ENCODE results near the gene SLC23A3.
A peak's percentile ranks its signal among the peaks of the same experiment; 100 is the strongest.

The SLC23A3 gene

GRCh38 chr2:219169930-219170654 is at the start of gene SLC23A3:
Gene SLC23A3 (minus strand): TSS chr2:219170029. CDS start chr2:219169984, 45 bp downstream.
- DNase-seq: no peak

DNA sequence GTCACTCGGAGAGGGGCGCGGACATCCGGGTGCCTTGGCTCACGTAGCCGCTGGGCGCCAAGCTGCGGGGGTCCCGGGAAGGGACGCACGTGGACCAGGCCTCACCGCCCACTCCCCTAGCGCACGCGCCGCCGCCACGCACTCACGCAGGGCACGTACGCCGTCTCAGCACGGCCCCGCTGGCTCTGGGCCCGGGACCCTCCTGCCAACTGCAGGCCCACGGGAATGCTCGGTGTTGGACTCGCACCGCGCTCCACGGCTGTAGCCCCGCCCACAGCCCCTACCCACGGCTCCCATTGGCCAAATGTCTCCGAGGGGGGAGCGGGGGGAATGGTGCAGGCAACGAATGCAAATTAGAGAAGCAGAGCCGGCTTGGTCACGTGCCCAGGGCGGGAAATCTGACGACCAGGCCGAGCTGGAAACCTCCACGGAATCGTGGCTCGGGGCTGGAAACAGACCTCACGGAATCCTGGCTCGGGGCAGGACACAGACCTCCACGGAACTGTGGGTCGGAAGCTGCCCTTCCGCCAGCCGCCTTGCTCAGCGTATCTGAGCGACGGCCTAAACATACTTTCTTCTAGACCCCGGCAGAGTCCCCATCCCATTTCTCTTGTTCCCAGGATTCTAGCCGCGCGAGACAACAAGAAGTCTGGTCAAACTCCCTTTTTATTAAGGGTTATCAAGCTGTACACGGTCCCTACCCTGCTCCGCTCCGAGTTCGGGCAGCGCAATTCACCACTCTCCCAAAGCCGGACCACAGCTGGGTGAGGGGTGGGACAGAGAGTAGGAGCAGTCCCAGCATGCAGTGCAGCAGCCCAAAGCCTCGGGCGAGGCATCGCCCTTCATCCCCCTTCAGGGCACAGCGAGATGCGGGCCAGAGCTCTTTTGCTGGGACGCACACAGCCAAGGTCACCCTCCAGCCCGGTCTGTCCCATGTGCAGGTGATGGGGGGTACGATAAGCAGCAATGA is 49.2 kb upstream of the SLC23A3 start, which contains the start of gene ABCB6:
TSS of gene ABCB6 (minus strand) at position 227 of the 970 bp plus-strand sequence. CDS start 285 bp downstream, outside the sequence.
- DNase-seq: peak; percentile 96

GRCh38 chr2:219218217-219218731 is 48.4 kb upstream of the SLC23A3 start:
- no peak for DNase-seq

DNA sequence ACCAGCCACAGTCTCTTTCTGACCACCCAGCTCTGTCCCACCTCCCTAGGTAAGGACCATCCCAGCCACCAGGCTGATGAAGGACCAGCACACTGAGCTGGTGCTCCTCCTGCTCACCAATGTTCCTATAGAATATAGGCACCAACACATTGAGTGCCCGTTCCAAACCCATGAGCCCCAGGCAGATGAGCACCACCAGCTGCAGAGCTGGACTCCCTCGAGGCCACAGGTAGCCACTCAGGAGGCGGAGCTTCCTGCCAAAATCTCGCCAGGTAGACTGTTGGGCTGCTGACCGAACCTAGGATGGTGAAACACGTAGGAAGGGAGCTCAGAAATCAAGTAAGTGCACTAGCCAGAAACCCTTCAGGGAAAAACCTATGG is 46.7 kb upstream of the SLC23A3 start:
- DNase-seq: no peak

DNA sequence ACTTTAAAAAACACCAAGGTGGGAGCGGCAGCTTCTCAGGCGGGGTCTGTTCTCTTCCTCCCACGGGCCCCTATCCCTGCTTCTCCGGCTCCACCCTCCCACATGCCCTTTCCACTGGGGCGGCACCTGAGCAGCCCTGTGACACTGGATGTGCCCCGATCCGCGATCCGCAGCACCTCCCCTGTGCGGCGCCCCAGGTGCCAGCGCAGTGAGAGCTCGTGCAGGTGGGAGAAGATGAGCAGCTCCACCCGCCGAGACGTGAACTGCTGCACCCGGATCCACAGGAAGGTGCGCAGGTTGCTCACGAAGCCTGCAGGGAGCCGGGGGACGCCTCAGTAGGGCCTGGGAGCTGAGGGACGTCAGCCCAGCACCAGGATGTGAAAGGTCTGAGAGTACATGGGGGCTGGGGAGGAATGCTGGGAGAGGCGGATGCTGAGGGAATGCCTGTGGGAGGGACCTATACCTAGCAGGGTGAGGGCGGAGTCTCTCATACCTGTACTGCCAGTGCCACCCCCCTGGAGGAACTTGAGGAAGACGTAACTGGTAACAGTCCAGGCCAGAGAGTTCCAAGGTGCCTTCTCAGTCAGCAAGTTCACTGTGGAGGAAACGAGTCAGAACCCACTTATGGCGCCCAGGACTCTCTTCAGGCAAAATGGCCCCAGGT is 46.2 kb upstream of the SLC23A3 start:
- no peak for DNase-seq

DNA sequence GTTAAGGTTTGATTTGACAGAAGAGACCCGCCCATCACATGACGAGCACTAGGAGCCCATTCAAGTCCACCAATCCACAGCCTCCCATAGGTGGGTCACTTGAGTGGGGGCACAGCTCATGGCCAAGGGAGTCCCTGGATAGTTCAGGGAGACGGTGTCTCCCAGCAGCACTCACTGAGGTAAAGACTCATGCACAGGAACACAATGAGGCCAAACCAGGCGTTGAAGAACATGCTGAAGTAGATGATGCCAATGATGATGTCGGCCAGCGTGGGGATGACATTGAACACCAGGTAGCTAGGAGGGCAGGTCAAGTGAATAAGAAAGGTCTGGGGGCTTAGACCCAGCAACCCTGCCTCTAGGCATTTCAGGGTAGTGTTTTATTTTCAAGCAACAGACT is 45.0 kb upstream of the SLC23A3 start:
- DNase-seq: no peak

- DNase-seq: no peak
Measured at GRCh38 chr2:219214141-219214540, 44.3 kb upstream of the SLC23A3 start.

DNA sequence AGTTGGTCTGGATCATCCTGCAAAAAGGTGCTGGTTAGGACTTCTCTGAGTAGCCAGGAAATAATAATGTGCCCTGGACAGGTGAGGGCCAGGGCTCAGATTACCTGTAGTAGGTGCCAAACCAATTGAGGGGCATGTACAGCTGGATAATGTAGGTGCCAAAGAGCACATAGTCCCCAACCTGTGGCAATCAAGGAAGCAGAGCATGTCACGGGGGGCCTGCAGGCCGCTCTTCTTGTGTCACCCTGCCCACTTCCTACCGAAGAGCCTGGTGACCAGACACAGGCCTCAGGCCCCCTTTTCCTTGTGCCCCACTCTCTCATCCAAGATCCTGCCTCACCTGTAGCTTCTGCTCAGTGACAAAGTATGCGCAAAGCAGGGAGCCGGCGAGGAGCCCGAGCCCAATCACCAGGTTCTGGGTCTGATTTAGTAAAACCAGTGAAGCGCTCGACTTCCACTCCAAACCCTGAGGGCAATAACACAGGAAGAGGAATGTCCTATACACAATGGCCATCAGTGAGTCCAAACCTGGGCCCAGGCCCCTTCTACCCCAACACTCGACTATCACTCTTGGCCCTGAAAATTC is 43.8 kb upstream of the SLC23A3 start:
- no peak for DNase-seq

GRCh38 chr2:219213026-219213415 is 43.2 kb upstream of the SLC23A3 start:
- no peak for DNase-seq

- DNase-seq: no peak
Measured at GRCh38 chr2:219210886-219211362, 41.1 kb upstream of the SLC23A3 start.

DNA sequence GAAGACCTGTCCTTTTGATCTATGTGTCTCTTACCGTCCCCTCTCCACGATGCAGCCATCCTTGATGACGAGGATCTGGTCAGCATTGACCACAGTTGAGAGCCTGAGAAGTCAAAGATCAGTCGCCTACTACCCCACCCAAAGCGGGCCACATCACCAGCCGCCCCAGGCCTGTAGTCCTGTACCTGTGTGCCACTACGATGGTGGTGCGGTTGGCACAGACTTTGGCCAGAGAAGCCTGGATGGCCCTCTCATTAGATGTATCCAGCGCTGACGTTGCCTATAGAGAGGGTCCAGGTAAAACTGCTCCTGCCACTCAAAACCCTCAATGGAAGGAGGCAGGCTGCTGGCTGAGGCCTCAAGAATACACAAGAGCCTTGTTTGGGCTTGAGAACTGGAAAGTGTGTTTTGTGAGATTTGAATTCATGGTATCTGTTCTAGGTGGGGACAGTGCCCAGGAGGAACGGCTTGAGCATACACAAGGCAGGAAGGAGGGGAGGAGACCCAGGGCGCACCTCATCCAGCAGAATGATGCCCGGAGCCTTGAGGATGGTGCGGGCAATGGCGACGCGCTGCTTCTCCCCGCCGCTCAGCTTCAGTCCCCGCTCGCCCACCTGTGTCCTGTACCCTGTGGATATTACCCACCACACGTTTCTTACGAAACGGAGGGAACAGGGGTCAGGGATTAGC is 40.5 kb upstream of the SLC23A3 start:
- DNase-seq: no peak

DNA sequence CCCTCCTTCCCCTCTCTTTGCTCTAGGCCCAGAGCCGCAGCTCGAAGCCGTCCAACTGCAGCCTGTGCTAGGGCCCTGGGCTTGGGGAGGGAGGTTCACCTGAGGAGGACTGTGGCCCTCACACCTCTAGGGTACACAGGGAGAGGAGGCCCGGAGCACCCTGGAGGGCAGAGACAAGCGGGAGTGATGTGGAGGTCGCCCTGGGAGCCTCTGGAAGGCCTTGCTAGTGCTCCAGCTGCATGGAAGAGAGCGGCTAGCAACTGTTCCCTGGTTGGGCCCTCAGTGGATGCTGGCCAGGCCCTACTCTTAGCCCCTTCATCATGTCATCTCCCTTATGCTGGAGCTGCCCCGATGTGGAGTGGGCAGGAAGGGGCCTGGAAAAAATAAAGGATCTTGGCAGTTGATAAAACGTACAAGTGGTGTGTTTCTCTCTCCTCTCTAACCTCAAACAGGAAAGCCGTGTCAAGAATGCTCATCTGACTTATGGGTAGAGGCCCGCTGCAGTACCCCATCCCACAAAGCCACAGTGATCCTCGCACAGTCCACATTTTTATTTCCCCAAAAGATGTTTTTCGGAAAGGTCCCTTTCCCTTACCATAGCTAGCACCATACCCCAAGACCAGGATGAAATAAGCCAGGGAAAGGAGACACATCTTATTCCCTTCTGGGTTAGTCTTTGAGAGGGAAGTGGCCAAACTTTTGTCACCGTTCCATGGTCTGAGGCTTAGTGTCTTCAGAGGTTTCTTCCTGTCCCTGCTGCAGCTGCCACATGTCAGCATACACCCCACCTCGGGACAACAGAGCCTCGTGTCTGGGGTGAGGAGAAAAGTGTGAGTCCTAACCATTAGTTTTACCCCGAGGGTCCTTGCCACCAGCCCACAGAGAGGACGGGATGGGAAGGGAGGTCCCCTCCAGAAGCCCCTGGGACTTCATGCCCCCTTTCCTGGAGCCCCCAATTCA is 39.7 kb upstream of the SLC23A3 start:
- no peak for DNase-seq

- DNase-seq: no peak
Measured at GRCh38 chr2:219207884-219208740, 38.3 kb upstream of the SLC23A3 start.

GRCh38 chr2:219207134-219207883 is 37.5 kb upstream of the SLC23A3 start:
- no peak for DNase-seq

DNA sequence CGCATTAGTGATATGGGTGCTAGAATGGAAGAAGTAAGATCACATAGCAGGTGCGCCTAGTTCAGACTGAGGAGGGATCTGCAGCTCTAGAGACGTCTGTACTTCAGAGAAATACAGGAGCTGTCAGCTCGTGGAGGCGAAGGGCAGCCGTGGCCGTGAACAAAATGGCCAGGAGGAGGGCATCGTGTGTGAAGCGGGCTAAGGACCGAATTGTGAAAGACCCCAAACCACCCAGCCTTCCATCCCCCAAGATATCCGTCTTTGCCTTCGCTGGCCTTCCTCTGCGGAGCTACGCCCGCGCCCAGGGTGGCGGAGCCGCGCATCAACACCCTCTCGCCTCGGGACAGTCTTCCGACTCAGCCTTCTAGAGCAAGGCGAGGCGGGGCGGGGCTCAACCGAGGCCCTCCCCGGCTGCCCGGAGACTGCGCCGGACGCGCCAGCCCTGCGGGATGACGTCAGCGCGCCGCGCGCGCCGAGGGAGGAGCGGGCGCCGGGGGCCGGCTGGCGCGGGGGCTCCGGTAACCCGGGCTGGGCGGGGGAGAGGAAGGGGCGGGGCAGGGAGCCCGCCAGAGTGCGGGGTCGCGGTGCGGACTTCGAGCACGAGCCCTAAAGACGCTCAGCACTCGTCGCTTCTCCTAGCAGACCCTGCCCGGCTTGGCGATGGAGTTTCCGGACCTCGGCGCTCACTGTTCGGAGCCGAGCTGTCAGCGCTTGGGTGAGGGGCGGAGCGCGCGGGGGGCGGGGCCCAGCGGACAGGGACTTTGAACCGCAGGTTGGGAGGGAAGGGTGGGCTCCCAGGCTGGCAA is 36.7 kb upstream of the SLC23A3 start, which contains the start of gene ZFAND2B:
TSS of gene ZFAND2B (plus strand) at position 455 of the 806 bp plus-strand sequence. CDS start at position 661, 206 bp downstream.
- peak; percentile 95 for DNase-seq

- no peak for DNase-seq
Measured at GRCh38 chr2:219205981-219206327, 36.1 kb upstream of the SLC23A3 start.

DNA sequence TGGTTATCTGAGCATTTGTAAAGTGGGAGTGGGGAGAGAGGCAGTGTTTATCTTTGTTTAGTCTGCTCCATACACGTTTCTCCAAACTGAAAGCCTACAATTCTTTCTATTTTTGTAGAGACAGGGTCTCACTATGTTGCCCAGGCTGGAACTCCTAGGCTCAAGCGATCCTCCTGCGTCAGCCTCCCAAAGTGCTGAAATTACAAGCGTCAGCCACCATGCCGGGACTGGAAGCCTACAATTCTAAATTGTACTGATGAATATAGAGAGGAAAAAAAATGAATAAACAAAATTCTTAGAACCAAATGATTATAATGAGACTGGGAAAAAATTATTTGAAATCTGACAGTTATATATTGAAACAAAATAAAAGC is 35.3 kb upstream of the SLC23A3 start:
- no peak for DNase-seq

Data from retina (tissue), 1 donor.